Kidney glomerular epithelial cell (primary cell): ENCODE data around the gene GALNT6.
A peak's percentile ranks its signal among the peaks of the same experiment; 100 is the strongest.

Source experiments
- DNase-seq: peaks from one replicate; lab custom pipeline; 2025; lab: John Stamatoyannopoulos, UW

GALNT6 gene

DNA sequence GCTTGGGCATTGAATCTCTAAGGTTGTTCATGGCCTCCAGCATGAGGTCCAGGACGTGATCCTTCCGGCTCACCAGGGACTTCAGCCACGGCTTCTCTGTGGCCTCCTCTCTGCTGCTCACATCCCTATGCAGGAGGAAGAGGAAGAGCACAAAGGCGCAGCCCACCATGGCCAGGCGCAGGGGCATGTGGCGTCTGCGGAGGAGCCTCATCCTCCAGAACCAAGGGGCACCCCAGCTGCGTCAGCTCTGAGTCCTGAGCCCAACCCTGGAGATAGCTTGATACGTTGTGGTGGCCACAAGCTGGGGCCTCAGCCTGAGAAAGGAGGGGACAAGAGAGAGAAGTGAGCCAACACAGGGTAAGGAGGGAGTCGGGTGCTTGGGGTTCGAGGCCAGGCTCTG is 11.6 kb downstream of the GALNT6 start:
- DNase-seq, result no peak

GRCh38 chr12:51378749-51379148 is 12.5 kb downstream of the GALNT6 start:
- no peak for DNase-seq

- DNase-seq, result no peak
Observed at GRCh38 chr12:51377099-51377984, 13.9 kb downstream of the GALNT6 start.

DNA sequence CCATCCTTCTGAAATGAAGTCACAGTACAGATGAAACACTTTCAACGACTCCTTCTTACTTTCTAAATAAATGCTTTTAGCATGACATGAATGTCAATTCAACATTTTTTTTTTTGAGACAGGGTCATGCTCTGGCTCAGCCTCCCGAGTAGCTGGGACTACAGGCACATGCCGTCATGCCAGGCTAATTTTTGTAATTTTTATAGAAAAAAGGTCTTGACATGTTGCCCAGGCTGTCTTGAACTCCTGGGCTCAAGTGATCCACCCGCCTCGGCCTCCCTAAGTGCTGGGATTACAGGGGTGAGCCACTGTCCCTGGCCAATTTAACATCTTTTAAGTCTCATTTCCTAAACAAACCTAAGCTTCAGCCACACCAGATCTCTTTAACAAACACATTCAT is 16.4 kb downstream of the GALNT6 start:
- no peak for DNase-seq

GRCh38 chr12:51374361-51374760 is 16.8 kb downstream of the GALNT6 start:
- DNase-seq, result no peak

DNA sequence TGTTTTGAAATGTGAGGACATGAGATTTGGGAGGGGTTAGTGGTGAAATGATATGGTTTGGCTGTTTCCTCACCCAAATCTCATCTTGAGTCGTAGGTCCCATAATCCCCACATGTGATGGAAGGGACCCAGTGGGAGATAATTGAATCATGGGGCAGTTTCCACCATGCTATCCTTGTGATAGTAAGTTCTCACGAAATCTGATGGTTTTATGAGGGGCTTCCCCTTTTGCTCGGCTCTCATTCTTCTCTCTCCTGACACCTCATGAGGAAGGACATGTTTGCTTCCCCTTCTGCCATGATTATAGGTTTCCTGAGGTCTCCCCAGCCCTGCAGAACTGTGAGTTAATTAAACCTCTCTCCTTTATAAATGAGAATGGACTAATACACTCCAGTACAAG is 18.0 kb downstream of the GALNT6 start:
- no peak for DNase-seq

- DNase-seq, result peak; percentile 66
Observed at GRCh38 chr12:51372021-51372420, 19.2 kb downstream of the GALNT6 start.

DNA sequence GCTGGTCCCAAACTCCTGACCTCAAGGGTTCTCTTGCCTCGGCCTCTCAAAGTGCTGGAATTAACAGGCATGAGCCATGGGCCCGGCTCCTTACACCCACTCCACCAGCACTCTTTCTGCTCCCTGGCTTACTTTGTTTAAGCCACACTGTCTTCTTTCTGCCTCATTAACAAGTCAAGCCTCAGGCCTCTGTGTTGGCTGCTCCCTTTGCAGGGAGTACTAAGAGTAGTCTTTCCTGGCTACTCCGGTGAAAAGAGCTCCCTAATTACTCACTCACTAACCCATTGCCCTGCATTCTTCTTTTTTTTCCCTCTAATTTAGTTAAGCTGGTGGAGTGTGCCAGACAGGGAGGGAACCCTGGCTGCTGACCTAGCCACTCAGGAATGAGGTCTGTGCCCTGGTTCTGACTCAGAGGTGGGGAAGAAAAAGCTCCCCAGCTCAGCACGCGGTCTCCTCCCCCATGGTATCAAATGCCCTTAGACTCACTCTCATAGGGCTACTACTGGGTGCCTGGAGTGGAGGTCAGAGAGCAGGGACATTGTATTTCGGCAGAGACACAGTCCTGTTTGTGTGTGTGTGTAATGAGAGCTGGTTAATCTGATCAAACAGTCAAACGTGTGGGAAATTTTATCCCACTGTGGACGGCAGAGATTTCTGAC is 19.8 kb downstream of the GALNT6 start:
- peak; percentile 100 for DNase-seq

- DNase-seq, result no peak
Observed at GRCh38 chr12:51370667-51371066, 20.5 kb downstream of the GALNT6 start.

DNA sequence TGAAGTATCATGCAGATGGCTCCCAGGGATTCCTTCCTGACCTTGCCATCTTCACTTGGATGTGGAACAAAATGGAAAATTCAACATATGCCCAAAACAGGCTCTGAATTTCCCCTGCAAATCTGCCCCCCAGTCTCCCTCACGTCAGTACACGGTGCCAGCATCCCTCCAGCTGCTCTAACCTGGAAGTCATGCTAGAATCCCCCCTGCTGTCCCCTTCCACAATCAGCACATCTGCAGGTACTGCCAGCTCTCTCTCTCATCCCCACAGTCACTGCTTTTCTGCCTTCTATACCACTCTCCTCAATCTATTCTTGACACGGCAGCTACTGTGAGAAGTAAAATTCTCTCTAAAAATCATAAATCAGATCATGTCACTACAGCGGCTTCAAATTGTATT is 21.6 kb downstream of the GALNT6 start:
- DNase-seq, result no peak

DNA sequence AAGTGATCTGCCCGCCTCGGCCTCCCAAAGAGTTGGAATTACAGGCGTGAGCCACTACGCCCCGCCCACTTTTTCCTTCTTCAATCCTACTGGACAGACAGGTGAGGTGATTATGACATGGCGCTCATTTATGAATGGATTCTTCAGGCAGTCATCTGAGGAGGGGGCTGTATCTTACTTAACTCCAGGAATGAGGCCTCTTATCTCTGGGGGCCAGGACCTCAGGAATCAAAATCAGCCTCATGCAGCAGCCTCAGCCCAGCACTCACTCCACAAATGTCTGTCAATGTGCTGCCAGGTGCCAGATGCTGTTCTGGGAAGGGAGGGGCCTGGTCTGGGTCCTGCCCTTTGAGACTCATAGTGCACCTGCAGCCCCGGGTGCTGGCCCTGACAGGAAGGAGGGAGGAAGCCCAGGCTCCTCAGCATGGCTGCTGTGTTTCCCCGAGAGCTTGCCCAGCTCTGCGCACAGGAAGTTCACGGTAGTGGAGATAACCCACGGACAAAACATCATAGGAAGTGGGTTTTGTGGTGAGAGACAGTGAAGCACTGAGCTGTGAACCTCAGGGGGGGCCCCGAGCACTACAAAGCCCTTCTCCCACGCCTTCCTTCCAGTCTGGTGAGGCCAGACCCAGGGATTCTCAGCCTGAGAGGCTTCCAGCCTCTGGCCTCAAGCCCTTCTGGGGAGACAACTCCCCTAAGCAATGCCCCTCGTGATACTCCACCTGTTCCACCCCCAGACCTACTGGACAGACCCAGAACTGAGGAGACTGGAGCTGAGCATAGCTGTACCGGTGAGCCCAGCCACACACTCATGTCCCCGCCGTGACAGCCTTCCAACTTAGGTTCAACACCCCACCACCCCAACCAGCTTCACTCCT is 22.3 kb downstream of the GALNT6 start:
- DNase-seq, result peak; percentile 55

GRCh38 chr12:51365276-51365675 is 25.9 kb downstream of the GALNT6 start:
- no peak for DNase-seq

DNA sequence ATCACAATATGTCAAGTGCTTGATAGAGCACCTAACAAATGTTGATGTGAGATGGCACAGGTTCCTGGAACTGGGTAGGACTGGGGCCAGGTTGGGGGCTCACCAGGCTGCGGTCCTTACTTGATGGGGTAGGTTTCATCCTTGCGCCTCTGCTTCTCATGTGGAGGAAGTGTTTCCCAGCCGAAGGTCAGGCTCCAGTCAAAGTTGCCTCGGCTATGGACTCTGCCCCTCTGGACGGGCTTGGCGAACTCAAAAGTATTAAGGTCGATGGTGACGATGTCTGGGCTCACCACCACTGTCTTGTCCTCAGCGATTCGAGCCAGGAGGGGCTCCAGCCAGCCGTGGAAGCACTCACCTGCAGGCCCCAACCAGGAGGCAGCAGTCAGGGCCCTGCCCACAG is 27.2 kb downstream of the GALNT6 start:
- DNase-seq, result no peak

DNA sequence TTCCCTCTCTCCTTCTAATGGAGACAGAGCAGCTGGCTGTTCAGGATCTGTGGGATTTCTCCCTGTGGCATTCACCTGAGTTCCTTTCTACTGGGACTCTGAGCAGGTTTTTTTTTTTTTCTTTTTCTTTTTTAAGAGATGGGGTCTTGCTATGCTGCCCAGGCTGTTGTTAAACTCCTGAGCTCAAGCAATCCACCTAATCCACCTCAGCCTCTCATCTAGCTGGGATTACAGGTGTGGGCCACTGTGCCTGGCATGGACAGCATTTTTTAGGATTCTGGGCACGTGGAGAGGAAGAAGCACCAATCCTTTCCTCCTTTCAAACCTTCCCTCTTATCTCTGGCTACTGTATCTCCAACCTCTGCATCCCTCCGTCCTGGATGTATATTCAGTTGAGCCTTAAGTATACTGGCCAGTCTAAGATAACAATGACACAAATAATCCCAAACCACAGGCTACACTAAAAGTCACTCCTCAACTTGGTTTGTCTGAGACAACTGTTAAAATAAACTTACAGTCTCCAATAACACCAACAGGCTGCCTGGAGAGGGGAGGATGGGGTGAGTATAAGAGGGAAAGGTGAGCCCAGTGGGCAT is 28.4 kb downstream of the GALNT6 start:
- DNase-seq, result no peak

DNA sequence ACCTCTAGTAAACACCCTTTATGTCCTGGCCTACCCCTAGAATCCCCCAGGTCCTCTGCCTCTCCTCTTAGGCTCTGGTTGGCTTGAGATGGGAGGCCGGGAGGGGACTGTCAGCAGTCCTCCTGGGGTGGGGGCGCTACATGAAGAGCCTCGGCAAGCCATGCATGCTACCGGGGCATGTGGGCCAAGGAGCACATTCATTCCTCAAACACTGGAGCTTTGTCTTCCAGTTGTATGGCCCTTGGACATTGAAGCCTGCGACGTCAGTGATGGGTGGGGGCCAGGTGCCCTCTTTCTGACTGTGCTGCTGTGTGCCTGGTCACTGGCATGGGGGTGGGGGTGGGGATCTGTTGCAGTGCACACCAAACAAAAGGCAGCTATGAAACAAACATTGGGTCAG is 28.9 kb downstream of the GALNT6 start:
- no peak for DNase-seq

GRCh38 chr12:51361161-51362016 is 29.8 kb downstream of the GALNT6 start:
- no peak for DNase-seq

DNA sequence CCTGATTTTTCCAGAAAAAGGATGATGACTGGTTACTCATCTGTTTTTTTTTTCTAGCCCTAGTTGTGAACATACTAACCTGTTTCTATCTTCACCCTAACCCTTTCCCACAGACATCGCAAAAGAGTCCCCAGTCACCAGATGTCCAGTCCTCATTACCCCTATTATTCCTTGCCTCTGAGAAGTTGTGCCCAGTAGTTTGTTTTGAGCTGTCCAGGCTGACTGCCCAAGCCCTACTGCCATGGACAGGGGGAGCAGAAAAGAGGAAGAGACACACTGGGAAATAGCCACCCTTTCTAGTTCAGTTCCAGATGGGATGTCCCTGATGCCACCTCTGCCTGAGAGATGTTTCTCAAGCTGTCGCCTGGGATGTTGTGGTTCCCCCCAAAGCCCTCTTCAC is 30.9 kb downstream of the GALNT6 start:
- DNase-seq, result no peak

- DNase-seq, result no peak
Observed at GRCh38 chr12:51359851-51360250, 31.4 kb downstream of the GALNT6 start.

GRCh38 chr12:51358496-51358895 is 32.7 kb downstream of the GALNT6 start:
- no peak for DNase-seq

GRCh38 chr12:51357374-51358047 is 33.7 kb downstream of the GALNT6 start:
- DNase-seq, result no peak
